Subcutaneous adipose tissue (tissue), 4 donors: Measurements from ENCODE around the gene PLA2G4E. TPM values are rescaled to one million over a fixed set of nuclear protein-coding genes. Genes with fewer than 3 reads are reported as not detected.

Experiments used
- total RNA-seq, 4 donors: library from RNA; depleted of rRNA; stranded (reverse); fragments of >200 nt; gene quantifications; one replicate each; pipeline ENCODE4 v1.1.0, GENCODE V29; 2016
- TF ChIP-seq, protein P1 (sequence below): fragments of 450-650 bp; IDR thresholded peaks from one replicate; pipeline ENCODE4 v1.5.1; 2016; ENCODE audit warnings: low read depth, mild to moderate bottlenecking, control low read depth, antibody characterized with exemption, moderate library complexity

The PLA2G4E gene
- total RNA-seq, 4 donors from 2014 or later, result not detected

DNA sequence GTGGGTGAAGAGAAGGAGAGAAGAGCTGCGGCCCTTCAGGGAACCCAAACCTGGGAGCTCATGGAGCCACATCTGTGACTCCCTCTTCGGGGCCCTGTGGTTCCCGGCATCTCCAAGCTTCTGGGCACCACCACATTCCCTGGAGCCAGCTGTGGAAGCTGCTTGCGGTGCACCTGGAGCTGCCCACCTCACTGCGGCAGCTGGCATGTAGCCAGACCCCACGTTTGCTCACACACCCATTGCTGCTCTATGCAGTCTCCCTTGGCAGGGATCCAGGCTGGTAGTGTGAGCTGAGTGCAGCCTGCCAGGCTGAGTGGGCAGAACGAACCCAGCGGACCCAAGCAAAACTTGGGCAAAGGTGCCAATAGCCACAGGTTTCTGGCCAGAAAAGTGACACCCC, 16.8 kb upstream of the PLA2G4E start:
- TF ChIP-seq, protein P1, sequence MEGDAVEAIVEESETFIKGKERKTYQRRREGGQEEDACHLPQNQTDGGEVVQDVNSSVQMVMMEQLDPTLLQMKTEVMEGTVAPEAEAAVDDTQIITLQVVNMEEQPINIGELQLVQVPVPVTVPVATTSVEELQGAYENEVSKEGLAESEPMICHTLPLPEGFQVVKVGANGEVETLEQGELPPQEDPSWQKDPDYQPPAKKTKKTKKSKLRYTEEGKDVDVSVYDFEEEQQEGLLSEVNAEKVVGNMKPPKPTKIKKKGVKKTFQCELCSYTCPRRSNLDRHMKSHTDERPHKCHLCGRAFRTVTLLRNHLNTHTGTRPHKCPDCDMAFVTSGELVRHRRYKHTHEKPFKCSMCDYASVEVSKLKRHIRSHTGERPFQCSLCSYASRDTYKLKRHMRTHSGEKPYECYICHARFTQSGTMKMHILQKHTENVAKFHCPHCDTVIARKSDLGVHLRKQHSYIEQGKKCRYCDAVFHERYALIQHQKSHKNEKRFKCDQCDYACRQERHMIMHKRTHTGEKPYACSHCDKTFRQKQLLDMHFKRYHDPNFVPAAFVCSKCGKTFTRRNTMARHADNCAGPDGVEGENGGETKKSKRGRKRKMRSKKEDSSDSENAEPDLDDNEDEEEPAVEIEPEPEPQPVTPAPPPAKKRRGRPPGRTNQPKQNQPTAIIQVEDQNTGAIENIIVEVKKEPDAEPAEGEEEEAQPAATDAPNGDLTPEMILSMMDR, result no peak

DNA sequence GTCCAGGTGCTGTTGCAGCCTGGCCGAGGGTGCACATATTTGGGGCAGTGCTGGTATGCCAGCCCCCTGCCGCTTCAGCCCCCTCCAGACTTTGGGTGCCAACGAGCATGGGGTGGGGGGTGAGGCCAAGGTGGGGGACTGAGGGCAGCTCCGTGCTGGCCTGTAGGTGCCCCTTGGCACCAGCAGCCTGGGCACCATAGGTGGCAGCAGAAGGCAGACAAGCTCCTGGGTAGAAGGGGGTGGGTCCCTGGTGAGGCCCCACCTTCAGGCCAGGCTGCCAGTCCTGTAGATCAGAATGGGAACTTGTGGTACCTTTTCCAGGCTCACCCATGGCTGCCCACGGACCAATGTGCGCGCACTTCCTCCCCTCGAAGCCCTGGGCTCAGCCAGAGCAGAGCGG, 16.1 kb upstream of the PLA2G4E start:
- TF ChIP-seq, protein P1, result no peak

DNA sequence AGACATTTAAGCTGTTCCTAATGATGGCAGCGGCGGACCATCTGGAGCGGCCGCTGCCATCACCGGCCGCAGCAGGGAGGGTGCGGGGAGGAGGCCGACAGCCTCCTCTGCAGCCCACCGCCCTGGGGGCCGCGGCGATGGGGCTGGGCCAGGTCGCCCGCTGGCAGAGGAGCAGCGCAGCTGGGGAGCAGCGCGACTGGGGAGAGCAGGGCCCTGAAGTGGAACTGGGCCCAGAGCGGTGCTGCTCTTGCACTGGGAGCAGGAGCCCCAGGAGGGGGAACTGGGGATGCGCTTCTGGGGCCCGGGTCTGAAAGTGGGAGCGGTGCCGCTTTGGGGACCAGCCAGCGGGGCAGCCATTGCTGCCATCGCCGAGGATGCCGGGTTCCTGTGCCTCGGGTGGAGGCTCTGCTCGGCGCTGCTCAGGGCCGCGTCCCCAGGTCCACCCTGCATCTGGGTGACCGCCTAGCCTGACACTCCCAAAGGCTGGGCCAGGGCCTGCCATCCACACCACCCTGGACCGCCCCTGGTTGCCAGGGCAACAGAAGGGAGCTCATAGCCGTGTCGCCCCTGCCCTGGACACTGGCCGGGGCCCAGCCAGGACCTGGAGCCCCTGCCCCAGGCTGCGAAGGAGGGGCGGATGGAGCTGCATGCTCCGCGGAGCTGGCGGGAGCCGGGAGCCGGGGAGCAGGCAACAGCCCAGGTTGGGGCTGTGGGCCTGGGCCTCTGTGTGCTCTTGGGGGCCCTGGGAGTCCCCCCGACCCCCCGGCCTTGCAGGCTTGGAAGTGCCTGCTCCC, 15.5 kb upstream of the PLA2G4E start:
- TF ChIP-seq, protein P1, result no peak

DNA sequence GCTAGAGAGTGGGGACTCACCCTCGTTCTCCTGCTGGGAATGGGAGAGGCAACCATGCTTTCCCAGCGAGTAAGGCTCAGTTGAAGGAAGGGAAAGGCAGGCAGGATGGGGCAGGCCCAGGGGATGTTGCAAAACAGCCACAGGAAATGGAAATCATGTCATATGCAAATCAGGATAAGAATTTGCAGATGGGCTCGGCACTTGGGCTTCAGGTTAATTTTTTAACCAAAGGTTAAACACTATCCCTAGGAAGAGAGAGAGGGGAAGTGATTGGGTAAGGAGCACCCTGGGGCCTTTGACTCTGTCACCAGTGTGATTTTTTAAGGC, 14.6 kb upstream of the PLA2G4E start:
- TF ChIP-seq, protein P1, result no peak

DNA sequence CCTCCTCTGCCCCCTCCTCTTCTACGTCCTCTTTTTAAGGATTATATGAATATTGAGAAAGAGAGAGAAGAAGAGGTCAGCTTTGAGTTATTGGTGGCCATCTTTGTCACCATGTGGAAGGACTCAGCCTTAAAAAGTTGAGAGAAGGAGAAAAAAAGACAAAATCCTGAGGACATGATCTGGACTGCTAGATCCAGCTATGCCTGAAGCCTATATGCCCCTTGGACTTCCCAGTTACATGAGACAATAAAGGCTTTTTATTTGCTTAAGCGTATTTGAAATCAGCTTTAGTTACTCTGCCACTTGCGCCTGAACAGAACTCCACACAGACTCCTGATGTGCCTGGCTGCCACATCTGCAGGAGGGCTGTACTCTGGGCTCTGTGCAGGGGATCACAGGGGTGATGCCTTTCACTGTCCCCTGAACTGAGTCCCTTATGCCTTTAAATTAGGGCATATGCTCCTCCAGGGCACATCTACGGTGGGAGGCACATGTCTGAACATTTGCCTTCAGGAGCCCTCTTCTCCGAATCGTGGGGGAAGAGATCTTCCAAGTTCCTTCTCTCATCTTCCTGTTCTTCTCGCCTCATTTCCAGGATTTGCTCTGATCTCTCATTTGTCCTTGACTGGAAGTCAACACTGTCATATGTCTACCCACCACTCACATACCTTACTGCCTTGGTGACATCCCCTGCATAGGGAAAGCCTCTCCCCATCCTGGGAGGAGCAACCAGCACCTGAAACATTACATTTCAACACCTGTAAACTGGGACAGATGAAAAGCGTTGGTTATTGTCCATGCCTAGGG, 14.0 kb upstream of the PLA2G4E start:
- TF ChIP-seq, protein P1, result no peak

DNA sequence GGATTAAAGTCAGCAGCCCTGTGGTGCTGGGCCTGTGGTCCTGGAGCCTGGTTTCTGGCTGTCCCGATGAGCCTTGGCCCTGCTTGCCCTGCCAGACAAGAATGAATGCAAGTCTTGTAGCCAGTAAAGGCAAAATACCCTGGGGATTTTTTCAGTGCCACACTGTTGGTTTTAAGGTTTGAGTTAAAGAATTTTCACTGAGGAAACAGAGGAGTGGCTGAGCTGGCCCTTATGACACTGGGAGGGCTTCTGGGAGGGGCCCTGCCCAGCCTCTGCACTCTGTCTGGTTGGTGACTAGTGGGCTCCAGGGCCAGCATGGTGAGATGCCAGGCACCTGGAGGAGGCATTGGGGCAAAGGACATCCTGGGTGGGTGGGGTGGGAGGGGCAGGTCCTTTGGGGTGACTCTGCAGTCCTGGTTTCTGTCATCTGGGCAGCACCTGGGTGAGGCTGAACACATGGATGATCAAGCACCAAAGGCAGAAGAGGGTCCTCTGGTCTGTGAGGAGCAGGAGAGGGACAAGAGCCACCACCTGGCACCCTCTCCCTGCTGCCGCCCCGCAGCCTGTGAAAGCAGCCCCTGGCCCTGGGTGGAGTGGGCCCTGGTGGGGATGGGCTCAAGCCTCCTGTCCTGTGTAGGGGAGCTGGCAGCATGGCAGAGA, 12.5 kb upstream of the PLA2G4E start:
- TF ChIP-seq, protein P1, result no peak
